ENCODE measurements around the gene PRRX2. TPM values are rescaled to one million over a fixed set of nuclear protein-coding genes. Genes with fewer than 3 reads are reported as not detected.

PRRX2 gene
- total and polyA plus RNA-seq, 2 of the 4 experiments (the other 2 are of a cell fraction), result 12.7 to 35.5 TPM

DNA sequence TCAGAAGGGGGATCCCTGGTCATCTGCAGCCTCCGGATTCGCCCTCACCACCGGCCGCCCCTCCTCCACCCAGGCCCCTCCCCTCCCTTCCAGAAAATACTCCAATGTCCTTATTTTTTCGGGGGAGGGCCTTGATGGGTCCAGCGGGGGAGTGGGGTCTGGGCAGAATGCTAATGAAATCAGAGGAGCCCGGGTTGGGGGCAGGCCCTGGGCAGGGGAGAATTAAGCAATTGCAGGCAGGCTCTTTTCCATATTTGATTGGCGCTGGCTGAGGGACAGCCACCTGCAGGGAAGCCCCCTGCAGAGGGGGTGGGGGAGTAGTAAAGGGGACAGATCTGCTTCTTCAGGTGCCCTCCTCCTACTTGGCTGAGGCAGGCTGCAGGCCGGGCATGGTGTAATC is 21.3 kb downstream of the PRRX2 start:
- intact Hi-C loops (cut with micrococcal nuclease), result no loop called here
- ATAC-seq (ENCODE audit: low read depth), result no peak
- Histone ChIP-seq H2AFZ (replicated peaks; ENCODE audit: low read length, poor library complexity) (no peak overlapping the region), H3K4me1 (ENCODE audit: control insufficient read depth, insufficient read depth, low read length) (peaks cover 7% of the 10 kb centered on the region; the same call in 1 of the 2 replicates), H3K27ac (ENCODE audit: insufficient read depth, low read length) (no peak overlapping the region), H2BK15ac (ENCODE audit: low read depth, low read length) (no peak overlapping the region), H2BK5ac (ENCODE audit: low read depth, low read length, poor library complexity, severe bottlenecking) (no peak overlapping the region), H3K9me1 (ENCODE audit: insufficient read depth, low read length) (peaks cover 35% of the 10 kb centered on the region), H3K4ac (ENCODE audit: low read depth, low read length) (no peak overlapping the region), H2BK120ac (ENCODE audit: low read depth, low read length) (no peak overlapping the region), H3K14ac (replicated peaks; ENCODE audit: low read depth, low read length) (no peak overlapping the region), H3K79me1 (ENCODE audit: low read depth in 1 of 2, low read length in 2 of 2) (peaks cover 39 to 77% of the 10 kb centered on the region in 2 experiments; a peak in 3 of 4 replicates), H2AK5ac (ENCODE audit: low read depth, low read length) (no peak overlapping the region), H4K20me1 (ENCODE audit: insufficient read depth, low read length) (peaks cover 32% of the 10 kb centered on the region), H4K91ac (ENCODE audit: insufficient read depth, low read depth, low read length) (no peak overlapping the region), H3K9ac (ENCODE audit: low read depth, low read length) (no peak overlapping the region), H3K4me3 (ENCODE audit: insufficient read depth, low read depth, low read length) (no peak overlapping the region), H4K5ac (ENCODE audit: low read depth, low read length) (no peak overlapping the region), H3K56ac (ENCODE audit: extremely low read depth, insufficient read depth, low read length) (no peak overlapping the region), H3K36me3 (ENCODE audit: control insufficient read depth, insufficient read depth, low read length) (peaks cover 26% of the 10 kb centered on the region), H3K18ac (ENCODE audit: low read depth, low read length) (no peak overlapping the region), H3K9me3 (ENCODE audit: control insufficient read depth, insufficient read depth, low read length) (no peaks in the 10 kb centered on the region), H3K4me2 (ENCODE audit: low read depth, low read length) (no peak overlapping the region), H3K27me3 (ENCODE audit: control insufficient read depth, insufficient read depth, low read length) (no peaks in the 10 kb centered on the region), H4K8ac (ENCODE audit: low read depth in 2 of 2, low read length in 2 of 2) (no peak overlapping the region), H2BK20ac (ENCODE audit: low read depth, low read length) (no peak overlapping the region), H3K23ac (ENCODE audit: low read depth, low read length) (no peak overlapping the region), H2AK9ac (replicated peaks; ENCODE audit: low read depth, low read length, poor library complexity) (no peak overlapping the region)
- DNase-seq, result no peak
- BruUV-seq (replicated peaks), result no TSS peak
- WGBS, 2 experiments (ENCODE audit: extremely low coverage in 2 of 2, insufficient read length in 1 of 2), result 60% methylated on average over 1 of the region's 9 CpGs; no CpG with 5 or more reads in 1 of the 2 experiments
- ChIA-PET CTCF (no interaction called here), POLR2A (ENCODE audit: unreplicated experiment) (no interaction called here)
- dilution Hi-C loops (cut with HindIII; ENCODE audit: low sequenced_read_pairs, unreplicated experiment), result no loop called here
- in situ Hi-C loops (cut with MboI; ENCODE audit: low sequenced_read_pairs), result no loop called here
- TF ChIP-seq MXI1 (IDR thresholded peaks at IDR 0.05; ENCODE audit: borderline replicate concordance, low read depth, low read length), result no peak
- no peak for TF ChIP-seq CTCF (conservative IDR thresholded peaks at IDR 0.05; ENCODE audit: low read depth, low read length)
- no peak for TF ChIP-seq CEBPB (IDR thresholded peaks at IDR 0.05; ENCODE audit: low read depth, low read length)
- TF ChIP-seq MAZ (IDR thresholded peaks at IDR 0.05; ENCODE audit: borderline replicate concordance, low read depth, low read length), result no peak
- TF ChIP-seq, protein P1, sequence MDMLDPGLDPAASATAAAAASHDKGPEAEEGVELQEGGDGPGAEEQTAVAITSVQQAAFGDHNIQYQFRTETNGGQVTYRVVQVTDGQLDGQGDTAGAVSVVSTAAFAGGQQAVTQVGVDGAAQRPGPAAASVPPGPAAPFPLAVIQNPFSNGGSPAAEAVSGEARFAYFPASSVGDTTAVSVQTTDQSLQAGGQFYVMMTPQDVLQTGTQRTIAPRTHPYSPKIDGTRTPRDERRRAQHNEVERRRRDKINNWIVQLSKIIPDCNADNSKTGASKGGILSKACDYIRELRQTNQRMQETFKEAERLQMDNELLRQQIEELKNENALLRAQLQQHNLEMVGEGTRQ (IDR thresholded peaks at IDR 0.05; ENCODE audit: low read depth, low read length), result no peak
- TF ChIP-seq NFE2L2 (IDR thresholded peaks at IDR 0.05; ENCODE audit: low read depth, low read length), result no peak
- TF ChIP-seq MAFK (IDR thresholded peaks at IDR 0.05; ENCODE audit: low read depth, low read length), result no peak
- TF ChIP-seq SMC3 (IDR thresholded peaks at IDR 0.05; ENCODE audit: low read depth, low read length), result no peak
- TF ChIP-seq RCOR1 (IDR thresholded peaks at IDR 0.05; ENCODE audit: insufficient replicate concordance, low read length), result no peak
- no peak for TF ChIP-seq RFX5 (IDR thresholded peaks at IDR 0.05; ENCODE audit: low read depth, low read length)

Data from IMR-90 (cell line).